ENCODE results near the gene CHAF1B. TPM values are rescaled to one million over a fixed set of nuclear protein-coding genes. Genes with fewer than 3 reads are reported as not detected.

Gene CHAF1B
- total and polyA plus RNA-seq, 10 of the 15 experiments (the other 5 are each of a cell fraction or from before 2014, with no cell fraction given) = 5.9 to 31.5 (median 17.3) TPM

- ChIA-PET POLR2A (interaction anchor here (0.6 kb wide), 1 partner anchor 234 kb away, joined by 5 read pairs; no protein-coding TSS in a partner anchor), SMC1A (ENCODE audit: uncharacterized antibody, unreplicated experiment) (interaction anchor here (1.9 kb wide), 1 partner anchor 9 kb away, joined by 5 read pairs; the partner anchor contains the start of gene CHAF1B), CTCF (interaction anchor here (0.9 kb wide), 1 partner anchor 236 kb away, joined by 3 read pairs; no protein-coding TSS in a partner anchor), RAD21 (ENCODE audit: unreplicated experiment) (no interaction called here)
- Histone ChIP-seq H3K27me3 (replicated peaks in 1 of 2; ENCODE audit: control insufficient read depth in 2 of 2, insufficient read depth in 2 of 2, low read length in 1 of 2) (no peaks in the 10 kb centered on the region), H3K4me1 (ENCODE audit: control insufficient read depth, insufficient read depth, low read length) (no peaks in the 10 kb centered on the region), H3K9ac (ENCODE audit: control insufficient read depth, insufficient read depth, low read length) (no peak overlapping the region), H3K27ac (ENCODE audit: control insufficient read depth, insufficient read depth) (no peak overlapping the region), H3K4me2 (ENCODE audit: control insufficient read depth, insufficient read depth) (no peak overlapping the region), H3K9me3 (replicated peaks; ENCODE audit: control insufficient read depth, insufficient read depth, low read length) (no peaks in the 10 kb centered on the region), H3K36me3 (ENCODE audit: control insufficient read depth in 2 of 2, insufficient read depth in 2 of 2, low read length in 1 of 2) (peaks cover 1 to 12% of the 10 kb centered on the region in 2 experiments), H3K4me3 (no peak overlapping the region), H4K20me1 (ENCODE audit: control insufficient read depth, insufficient read depth) (no peaks in the 10 kb centered on the region), H3K79me2 (ENCODE audit: control insufficient read depth, insufficient read depth, low read length) (no peaks in the 10 kb centered on the region), H2AFZ (ENCODE audit: control insufficient read depth, low read depth, low read length) (no peak overlapping the region)
- BruUV-seq (replicated peaks) = no TSS peak
- in situ Hi-C loops (cut with MboI) (no loop called here), intact Hi-C loops (cut with micrococcal nuclease; ENCODE audit: unreplicated experiment) (no loop called here)
- no peak for ATAC-seq
- no peak for FAIRE-seq
- DNase-seq (ENCODE audit: low read depth, low spot score) = no peak
- TF ChIP-seq, protein P1, sequence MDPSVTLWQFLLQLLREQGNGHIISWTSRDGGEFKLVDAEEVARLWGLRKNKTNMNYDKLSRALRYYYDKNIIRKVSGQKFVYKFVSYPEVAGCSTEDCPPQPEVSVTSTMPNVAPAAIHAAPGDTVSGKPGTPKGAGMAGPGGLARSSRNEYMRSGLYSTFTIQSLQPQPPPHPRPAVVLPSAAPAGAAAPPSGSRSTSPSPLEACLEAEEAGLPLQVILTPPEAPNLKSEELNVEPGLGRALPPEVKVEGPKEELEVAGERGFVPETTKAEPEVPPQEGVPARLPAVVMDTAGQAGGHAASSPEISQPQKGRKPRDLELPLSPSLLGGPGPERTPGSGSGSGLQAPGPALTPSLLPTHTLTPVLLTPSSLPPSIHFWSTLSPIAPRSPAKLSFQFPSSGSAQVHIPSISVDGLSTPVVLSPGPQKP (IDR thresholded peaks at IDR 0.05; ENCODE audit: low read depth, low read length) = no peak
- TF ChIP-seq, protein P2, sequence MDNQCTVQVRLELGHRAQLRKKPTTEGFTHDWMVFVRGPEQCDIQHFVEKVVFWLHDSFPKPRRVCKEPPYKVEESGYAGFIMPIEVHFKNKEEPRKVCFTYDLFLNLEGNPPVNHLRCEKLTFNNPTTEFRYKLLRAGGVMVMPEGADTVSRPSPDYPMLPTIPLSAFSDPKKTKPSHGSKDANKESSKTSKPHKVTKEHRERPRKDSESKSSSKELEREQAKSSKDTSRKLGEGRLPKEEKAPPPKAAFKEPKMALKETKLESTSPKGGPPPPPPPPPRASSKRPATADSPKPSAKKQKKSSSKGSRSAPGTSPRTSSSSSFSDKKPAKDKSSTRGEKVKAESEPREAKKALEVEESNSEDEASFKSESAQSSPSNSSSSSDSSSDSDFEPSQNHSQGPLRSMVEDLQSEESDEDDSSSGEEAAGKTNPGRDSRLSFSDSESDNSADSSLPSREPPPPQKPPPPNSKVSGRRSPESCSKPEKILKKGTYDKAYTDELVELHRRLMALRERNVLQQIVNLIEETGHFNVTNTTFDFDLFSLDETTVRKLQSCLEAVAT (IDR thresholded peaks at IDR 0.05) = no peak
- TF ChIP-seq STAT1 (conservative IDR thresholded peaks at IDR 0.05) (no peak), RELA (IDR thresholded peaks at IDR 0.05; ENCODE audit: borderline replicate concordance, partially characterized antibody) (no peak), YY1 (IDR thresholded peaks at IDR 0.05; ENCODE audit: low read depth, low read length) (no peak), ZNF622 (IDR thresholded peaks at IDR 0.05) (no peak), TCF3 (IDR thresholded peaks at IDR 0.05; ENCODE audit: borderline replicate concordance, insufficient read depth, low read depth, low read length) (no peak), NKRF (conservative IDR thresholded peaks at IDR 0.05) (no peak), ETV6 (conservative IDR thresholded peaks at IDR 0.05 in 1 of 2, IDR thresholded peaks at IDR 0.05 in 1 of 2; ENCODE audit: borderline replicate concordance in 1 of 2, low read depth in 1 of 2) (no peak), SMAD5 (IDR thresholded peaks at IDR 0.05; ENCODE audit: low read depth) (no peak), NR2C1 (IDR thresholded peaks at IDR 0.05) (no peak), RBBP5 (conservative IDR thresholded peaks at IDR 0.05) (no peak), NFIC (IDR thresholded peaks at IDR 0.05; ENCODE audit: low read depth, low read length) (no peak), CHD4 (IDR thresholded peaks at IDR 0.05) (no peak), RAD51 (IDR thresholded peaks at IDR 0.05) (no peak), ZZZ3 (IDR thresholded peaks at IDR 0.05; ENCODE audit: control insufficient read depth, insufficient read length, low read depth) (no peak), REST (IDR thresholded peaks at IDR 0.05; ENCODE audit: low read depth, low read length) (no peak), BHLHE40 (IDR thresholded peaks at IDR 0.05; ENCODE audit: borderline replicate concordance in 1 of 2, low read depth in 2 of 2, low read length in 1 of 2) (no peak)
These were observed 9.2 kb upstream of the CHAF1B start for GRCh38 chr21:36375994-36376393.

All from GM12878 (cell line).